ENCODE measurements around the gene CMIP.

DNA sequence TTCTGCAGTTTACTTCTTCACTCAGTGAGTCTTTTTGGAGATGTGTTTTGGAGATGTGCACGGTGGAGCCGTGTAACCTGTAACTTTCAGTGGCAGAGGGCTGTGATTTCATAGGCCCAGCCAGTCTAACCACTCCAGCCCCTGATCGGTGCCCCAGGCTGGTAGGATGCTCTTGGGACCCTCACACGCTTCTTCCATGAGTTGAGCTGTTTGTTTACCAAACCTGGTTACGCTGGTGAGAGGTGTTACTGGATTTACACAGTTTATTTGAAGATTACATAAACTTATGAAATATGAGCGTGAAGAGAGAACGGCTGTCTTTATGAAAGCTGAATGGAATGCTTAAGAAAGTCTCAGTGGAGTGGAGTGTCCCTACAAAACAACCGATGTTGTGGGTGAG lies 96.7 kb downstream of the CMIP start:
- TF ChIP-seq EP300 (IDR thresholded peaks at IDR 0.05) (no peak), CTCF (IDR thresholded peaks at IDR 0.05) (no peak), POLR2AphosphoS5 (IDR thresholded peaks at IDR 0.05) (no peak), POLR2A (IDR thresholded peaks at IDR 0.05) (no peak)

Data from sigmoid colon (tissue), 4 donors.